Natural killer cell (primary cell): ENCODE results near the gene ARMS2. TPM values are rescaled to one million over a fixed set of nuclear protein-coding genes. Genes with fewer than 3 reads are reported as not detected.

Experiments
- ATAC-seq, 3 donors: fragments of 150-1000 bp in 2 of 3; fragments of 200-7000 bp in 1 of 3; cut with Tn5 transposase; 1 replicate in 1 of 3; 2 replicates in 2 of 3; pipeline ENCODE4 v1.10.0; 2021; ENCODE audit warnings: mild to moderate bottlenecking in 2 of 3, moderate library complexity in 2 of 3
- DNase-seq, 2 donors: peaks; one replicate each; pipeline versions ENCODE4 v3.0.0 to v3.0.0-alpha.2; 2013 to 2021; ENCODE audit warnings: mixed read lengths in 1 of 2
- H3K27ac ChIP-seq: one replicate; pipeline ENCODE4 v1.5.1; 2013; ENCODE audit warnings: mild to moderate bottlenecking, low read length
- H3K27me3 ChIP-seq: one replicate; pipeline ENCODE4 v1.6.1; 2013; ENCODE audit warnings: low read length; ENCODE audit not compliant: control insufficient read depth, insufficient read depth
- H3K36me3 ChIP-seq: one replicate; pipeline ENCODE4 v1.6.1; 2013; ENCODE audit warnings: low read length; ENCODE audit not compliant: control insufficient read depth, insufficient read depth
- H3K4me1 ChIP-seq: one replicate; pipeline ENCODE4 v1.6.1; 2013; ENCODE audit warnings: low read length; ENCODE audit not compliant: control insufficient read depth, insufficient read depth
- H3K4me3 ChIP-seq: one replicate; pipeline ENCODE4 v1.5.1; 2013; ENCODE audit warnings: low read length
- H3K9me3 ChIP-seq: one replicate; pipeline ENCODE4 v1.6.1; 2013; ENCODE audit warnings: low read length; ENCODE audit not compliant: control insufficient read depth, insufficient read depth
- H3K27ac Mint-ChIP-seq, 2 donors: one replicate each; pipeline ENCODE4 v1.8.0; 2022; ENCODE audit warnings: mild to moderate bottlenecking in 2 of 2, mixed read lengths in 2 of 2, moderate library complexity in 1 of 2
- H3K27me3 Mint-ChIP-seq, 2 donors: one replicate each; pipeline ENCODE4 v1.8.0; 2022; ENCODE audit warnings: low read depth in 2 of 2, mixed read lengths in 2 of 2
- H3K36me3 Mint-ChIP-seq: one replicate; pipeline ENCODE4 v1.8.0; 2022; ENCODE audit warnings: mixed read lengths
- H3K4me1 Mint-ChIP-seq, 2 donors: one replicate each; pipeline ENCODE4 v1.8.0; 2022; ENCODE audit warnings: mixed read lengths in 2 of 2
- H3K4me3 Mint-ChIP-seq: one replicate; pipeline ENCODE4 v1.8.0; 2022; ENCODE audit warnings: mild to moderate bottlenecking, moderate library complexity, mixed read lengths
- H3K9me3 Mint-ChIP-seq, 2 donors: one replicate each; pipeline ENCODE4 v1.8.0; 2022; ENCODE audit warnings: mixed read lengths in 2 of 2
- CTCF ChIP-seq: fragments of 200-600 bp; IDR thresholded peaks from one replicate; pipeline ENCODE4 v1.8.0; 2022; ENCODE audit warnings: antibody characterized with exemption
- WGBS: methylation state at CpG from one replicate; pipeline ENCODE4 v1.1.7; 2013; ENCODE audit warnings: missing lambda C conversion rate; ENCODE audit not compliant: insufficient coverage; 5-methylcytosine and 5-hydroxymethylcytosine counted together
- intact Hi-C: fragments of 100-400 bp; cut with micrococcal nuclease; formaldehyde crosslinking; loops from one replicate; pipeline ENCODE4 v1.14.2; 2022
- total RNA-seq, 4 donors: library from RNA; stranded (reverse); fragments of 120-200 nt in 1 of 4; gene quantifications; one replicate each; pipeline versions ENCODE4 v1.2.3 to v1.2.4, GENCODE V29; 2013 to 2022

The ARMS2 gene
- total RNA-seq, 3 donors from 2014 or later (not counting 1 experiment from before 2014, with no cell fraction given): not detected

- H3K4me3 Mint-ChIP-seq: no peak overlapping the region
- H3K9me3 Mint-ChIP-seq: no peaks in the 10 kb centered on the region
- WGBS: 81% methylated on average over 6 of the region's 6 CpGs
- H3K27ac Mint-ChIP-seq: no peak overlapping the region
- Histone ChIP-seq H3K36me3 (no peaks in the 10 kb centered on the region), H3K4me3 (no peak overlapping the region), H3K9me3 (no peaks in the 10 kb centered on the region), H3K4me1 (no peaks in the 10 kb centered on the region), H3K27ac (no peak overlapping the region), H3K27me3 (no peaks in the 10 kb centered on the region)
- ATAC-seq (no peak), DNase-seq (no peak)
- H3K4me1 Mint-ChIP-seq: peaks cover 0 to 4% of the 10 kb centered on the region in 2 donors
- peaks cover 5 to 10% of the 10 kb centered on the region in 2 donors for H3K27me3 Mint-ChIP-seq
- no peak for TF ChIP-seq CTCF
- intact Hi-C loops: no loop called here
- no peaks in the 10 kb centered on the region for H3K36me3 Mint-ChIP-seq
These were observed 46.3 kb downstream of the ARMS2 start for GRCh38 chr10:122500726-122501125.

GRCh38 chr10:122503012-122503411 lies 48.6 kb downstream of the ARMS2 start:
- 92% methylated on average over 13 of the region's 13 CpGs for WGBS
- Histone ChIP-seq H3K27me3 (no peaks in the 10 kb centered on the region), H3K27ac (no peak overlapping the region), H3K4me1 (no peaks in the 10 kb centered on the region), H3K9me3 (no peaks in the 10 kb centered on the region), H3K4me3 (no peak overlapping the region), H3K36me3 (no peaks in the 10 kb centered on the region)
- DNase-seq (no peak), ATAC-seq (no peak)
- H3K4me1 Mint-ChIP-seq: peaks cover 0 to 4% of the 10 kb centered on the region in 2 donors
- intact Hi-C loops: no loop called here
- H3K4me3 Mint-ChIP-seq: no peak overlapping the region
- H3K27me3 Mint-ChIP-seq: no peaks in the 10 kb centered on the region
- H3K27ac Mint-ChIP-seq: no peak overlapping the region
- no peak for TF ChIP-seq CTCF
- no peaks in the 10 kb centered on the region for H3K36me3 Mint-ChIP-seq
- H3K9me3 Mint-ChIP-seq: no peaks in the 10 kb centered on the region

- intact Hi-C loops: no loop called here
- H3K9me3 Mint-ChIP-seq: no peaks in the 10 kb centered on the region
- H3K27me3 Mint-ChIP-seq: no peaks in the 10 kb centered on the region
These were observed 49.6 kb downstream of the ARMS2 start for GRCh38 chr10:122503886-122504609.

More at GRCh38 chr10:122503886-122504609, 49.6 kb downstream of the ARMS2 start:
- no peak overlapping the region for H3K4me3 Mint-ChIP-seq
- Histone ChIP-seq H3K36me3 (no peaks in the 10 kb centered on the region), H3K4me3 (no peak overlapping the region), H3K27me3 (no peaks in the 10 kb centered on the region), H3K9me3 (no peaks in the 10 kb centered on the region), H3K27ac (no peak overlapping the region), H3K4me1 (no peaks in the 10 kb centered on the region)
- H3K27ac Mint-ChIP-seq: no peak overlapping the region
- no peak for TF ChIP-seq CTCF
- ATAC-seq (no peak), DNase-seq (no peak)
- no peaks in the 10 kb centered on the region for H3K36me3 Mint-ChIP-seq
- WGBS: 88% methylated on average over 17 of the region's 17 CpGs
- peaks cover 0 to 4% of the 10 kb centered on the region in 2 donors for H3K4me1 Mint-ChIP-seq
